ENCODE measurements around the gene CHCHD3.

GRCh38 chr7:132804849-132805485, 276.9 kb downstream of the CHCHD3 start:
- TF ChIP-seq POLR2A (IDR thresholded peaks at IDR 0.05) (no peak), CTCF (IDR thresholded peaks at IDR 0.05) (no peak), POLR2AphosphoS5 (IDR thresholded peaks at IDR 0.05) (no peak)

Data from breast epithelium (tissue), 3 donors.